Panc1 (cell line): ENCODE data around the gene ANO8. TPM values are rescaled to one million over a fixed set of nuclear protein-coding genes. Genes with fewer than 3 reads are reported as not detected.

Experiments
- ATAC-seq: fragments of 200-7000 bp; cut with Tn5 transposase; 2 replicates; pipeline ENCODE4 v1.9.1; 2020; ENCODE audit warnings: mild to moderate bottlenecking, moderate library complexity
- BruUV-seq: library from RNA; stranded (reverse); fragments of 400-500 nt; replicated peaks from 2 replicates; lab custom pipeline; 2021; lab: Mats Ljungman, UMichigan
- CTCF ChIA-PET: fragments of 300-600 bp; sonication (Branson Sonifier 250); formaldehyde crosslinking; loops from one replicate; lab custom pipeline; 2022; ENCODE audit warnings: antibody characterized with exemption; lab: Charles Lee
- POLR2A ChIA-PET: fragments of 300-600 bp; sonication (Branson Sonifier 250); formaldehyde crosslinking; loops from one replicate; lab custom pipeline; 2022; ENCODE audit warnings: antibody characterized with exemption; lab: Charles Lee
- DNase-seq: peaks from one replicate; pipeline ENCODE4 v3.0.0-alpha.2; 2010; ENCODE audit warnings: low read depth, low spot score
- H3K27ac ChIP-seq: 2 replicates; pipeline ENCODE4 v1.5.1; 2011; ENCODE audit warnings: mild to moderate bottlenecking, low read length, inconsistent platforms
- H3K27me3 ChIP-seq: fragments of 200-500 bp; sonication (Bioruptor generic); 2 replicates; pipeline ENCODE4 v1.6.0; 2014; ENCODE audit warnings: low read length, inconsistent platforms; ENCODE audit not compliant: control insufficient read depth, insufficient read depth
- H3K36me3 ChIP-seq: fragments of 200-500 bp; sonication (Bioruptor generic); 2 replicates; pipeline ENCODE4 v1.5.1; 2014; ENCODE audit warnings: inconsistent platforms, mild to moderate bottlenecking, low read length, moderate library complexity; ENCODE audit not compliant: control insufficient read depth, insufficient read depth
- H3K4me1 ChIP-seq: 2 replicates; pipeline ENCODE4 v1.5.1; 2011; ENCODE audit warnings: inconsistent platforms, mild to moderate bottlenecking, low read length, moderate library complexity; ENCODE audit not compliant: control insufficient read depth, insufficient read depth
- H3K4me3 ChIP-seq, 2 experiments: 2 replicates each; pipeline ENCODE4 v1.5.1; 2011 to 2012; ENCODE audit warnings: low read depth in 2 of 2, low read length in 2 of 2, mild to moderate bottlenecking in 2 of 2, inconsistent platforms in 1 of 2, moderate library complexity in 1 of 2
- H3K9me3 ChIP-seq: fragments of 200-500 bp; sonication (Bioruptor generic); 2 replicates; pipeline ENCODE4 v1.5.1; 2014; ENCODE audit warnings: low read depth, mild to moderate bottlenecking, inconsistent platforms, low read length, moderate library complexity; ENCODE audit not compliant: control insufficient read depth, insufficient read depth
- POLR2AphosphoS5 ChIP-seq: IDR thresholded peaks from 2 replicates; pipeline ENCODE4 v1.6.1; 2012; ENCODE audit warnings: mild to moderate bottlenecking, low read depth, low read length, moderate library complexity
- SIN3A ChIP-seq: IDR thresholded peaks from 2 replicates; pipeline ENCODE4 v1.6.1; 2012; ENCODE audit warnings: low read depth, mild to moderate bottlenecking, low read length, moderate library complexity, borderline replicate concordance; ENCODE audit not compliant: insufficient read depth
- TCF7L2 ChIP-seq: IDR thresholded peaks from 2 replicates; pipeline ENCODE4 v1.6.1; 2011; ENCODE audit warnings: mild to moderate bottlenecking, low read depth, low read length, inconsistent platforms
- in situ Hi-C: cut with HindIII; loops from 2 replicates; pipeline ENCODE4 v1.10.0; 2016; ENCODE audit warnings: low sequenced_read_pairs, low pct_unique_long_range_greater_than_20kb
- intact Hi-C: fragments of 100-400 bp; cut with micrococcal nuclease; formaldehyde crosslinking; loops from one replicate; pipeline ENCODE4 v1.10.0; 2022; ENCODE audit not compliant: unreplicated experiment
- total RNA-seq: library from RNA; stranded (reverse); gene quantifications from one replicate; pipeline ENCODE4 v1.2.1, GENCODE V29; 2021; ENCODE audit not compliant: unreplicated experiment
- TF ChIP-seq, protein P1 (sequence below): fragments of 450-650 bp; IDR thresholded peaks from 2 replicates; pipeline ENCODE4 v1.5.1; 2017; ENCODE audit warnings: mild to moderate bottlenecking
- TF ChIP-seq, protein P2 (sequence below), 2 experiments: IDR thresholded peaks; 2 replicates each; pipeline ENCODE4 v1.6.1; 2011 to 2012; ENCODE audit warnings: low read depth in 2 of 2, control low read depth in 1 of 2, low read length in 1 of 2, mild to moderate bottlenecking in 1 of 2, moderate library complexity in 1 of 2; ENCODE audit not compliant: insufficient read depth in 1 of 2

Gene ANO8
- total RNA-seq, 1 experiment from 2014 or later, result 13.5 TPM

DNA sequence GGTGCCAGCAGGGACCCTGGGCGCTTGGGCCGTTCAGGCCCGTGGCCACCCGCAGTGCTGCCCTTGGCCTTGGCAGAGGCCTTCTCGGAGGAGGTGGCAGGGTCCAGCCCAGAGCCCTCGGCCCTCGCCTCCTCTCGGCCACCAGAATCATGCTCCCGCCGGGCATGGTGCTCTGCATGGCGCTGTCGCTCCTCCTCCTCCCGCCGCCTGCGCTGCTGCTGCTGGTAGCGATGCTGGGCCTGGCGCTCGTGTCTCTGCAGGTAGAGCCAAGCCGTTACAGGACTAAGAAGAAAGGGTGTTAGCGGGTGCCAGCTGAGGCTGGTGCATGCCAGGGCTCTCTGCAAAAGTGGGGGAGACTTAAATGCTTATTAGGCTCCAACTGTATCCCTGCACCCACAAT, 9.5 kb downstream of the ANO8 start:
- no peaks in the 10 kb centered on the region for H3K27me3 ChIP-seq
- ATAC-seq (no peak), DNase-seq (no peak)
- in situ Hi-C loops, result no loop called here
- CTCF ChIA-PET, result no interaction called here
- no peak for TF ChIP-seq POLR2AphosphoS5
- no peak for TF ChIP-seq SIN3A
- no peak for TF ChIP-seq TCF7L2
- TF ChIP-seq, protein P1, sequence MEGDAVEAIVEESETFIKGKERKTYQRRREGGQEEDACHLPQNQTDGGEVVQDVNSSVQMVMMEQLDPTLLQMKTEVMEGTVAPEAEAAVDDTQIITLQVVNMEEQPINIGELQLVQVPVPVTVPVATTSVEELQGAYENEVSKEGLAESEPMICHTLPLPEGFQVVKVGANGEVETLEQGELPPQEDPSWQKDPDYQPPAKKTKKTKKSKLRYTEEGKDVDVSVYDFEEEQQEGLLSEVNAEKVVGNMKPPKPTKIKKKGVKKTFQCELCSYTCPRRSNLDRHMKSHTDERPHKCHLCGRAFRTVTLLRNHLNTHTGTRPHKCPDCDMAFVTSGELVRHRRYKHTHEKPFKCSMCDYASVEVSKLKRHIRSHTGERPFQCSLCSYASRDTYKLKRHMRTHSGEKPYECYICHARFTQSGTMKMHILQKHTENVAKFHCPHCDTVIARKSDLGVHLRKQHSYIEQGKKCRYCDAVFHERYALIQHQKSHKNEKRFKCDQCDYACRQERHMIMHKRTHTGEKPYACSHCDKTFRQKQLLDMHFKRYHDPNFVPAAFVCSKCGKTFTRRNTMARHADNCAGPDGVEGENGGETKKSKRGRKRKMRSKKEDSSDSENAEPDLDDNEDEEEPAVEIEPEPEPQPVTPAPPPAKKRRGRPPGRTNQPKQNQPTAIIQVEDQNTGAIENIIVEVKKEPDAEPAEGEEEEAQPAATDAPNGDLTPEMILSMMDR, result no peak
- no peak overlapping the region for H3K27ac ChIP-seq
- intact Hi-C loops, result no loop called here
- H3K9me3 ChIP-seq, result no peaks in the 10 kb centered on the region
- no peak overlapping the region for H3K4me3 ChIP-seq
- no peaks in the 10 kb centered on the region for H3K4me1 ChIP-seq
- BruUV-seq, result no TSS peak
- POLR2A ChIA-PET, result no interaction called here
- H3K36me3 ChIP-seq, result no peaks in the 10 kb centered on the region; the same call in 1 of the 2 replicates

DNA sequence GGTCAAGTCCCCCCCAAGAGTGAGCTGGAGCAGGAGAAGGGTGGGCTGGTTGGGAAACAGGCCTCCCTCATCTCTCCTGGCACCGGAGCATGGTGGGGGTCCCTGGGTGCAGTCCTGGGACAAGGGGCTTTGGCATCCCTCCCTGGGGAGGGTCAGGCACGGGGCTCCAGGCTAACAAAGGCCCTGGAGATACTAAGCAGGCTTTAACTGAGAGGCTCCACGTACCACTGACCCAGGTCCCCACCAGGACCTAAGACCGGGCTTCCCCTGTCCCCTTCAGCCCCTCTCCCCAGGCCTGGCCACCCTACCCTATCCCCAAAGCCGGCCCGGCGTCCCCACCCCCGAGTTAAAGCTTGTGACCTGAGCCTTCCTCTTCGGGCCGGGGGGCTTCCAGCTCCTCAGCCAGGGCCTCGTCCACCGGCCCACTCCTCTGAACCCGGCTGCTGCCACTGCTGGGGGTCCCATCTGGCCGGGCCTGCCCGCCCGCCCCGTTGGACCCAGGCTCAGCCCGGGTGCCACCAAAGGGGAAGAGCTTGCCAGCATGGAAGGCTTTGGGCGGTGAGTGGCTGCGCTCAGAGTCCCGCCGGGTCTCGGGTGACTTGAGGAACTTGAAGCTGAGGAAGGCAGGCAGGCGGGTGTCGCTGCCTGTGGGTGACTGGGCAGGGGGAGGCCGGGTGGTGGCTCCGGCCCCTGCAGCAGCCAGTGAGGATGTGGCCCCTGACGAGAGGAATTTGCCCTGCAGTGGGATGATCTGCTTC, 10.1 kb downstream of the ANO8 start:
- intact Hi-C loops, result no loop called here
- no TSS peak for BruUV-seq
- POLR2A ChIA-PET, result no interaction called here

More for the DNA sequence above, 10.1 kb downstream of the ANO8 start:
- TF ChIP-seq TCF7L2, result no peak
- TF ChIP-seq, protein P1, result no peak
- no peak for TF ChIP-seq POLR2AphosphoS5
- TF ChIP-seq, protein P2, sequence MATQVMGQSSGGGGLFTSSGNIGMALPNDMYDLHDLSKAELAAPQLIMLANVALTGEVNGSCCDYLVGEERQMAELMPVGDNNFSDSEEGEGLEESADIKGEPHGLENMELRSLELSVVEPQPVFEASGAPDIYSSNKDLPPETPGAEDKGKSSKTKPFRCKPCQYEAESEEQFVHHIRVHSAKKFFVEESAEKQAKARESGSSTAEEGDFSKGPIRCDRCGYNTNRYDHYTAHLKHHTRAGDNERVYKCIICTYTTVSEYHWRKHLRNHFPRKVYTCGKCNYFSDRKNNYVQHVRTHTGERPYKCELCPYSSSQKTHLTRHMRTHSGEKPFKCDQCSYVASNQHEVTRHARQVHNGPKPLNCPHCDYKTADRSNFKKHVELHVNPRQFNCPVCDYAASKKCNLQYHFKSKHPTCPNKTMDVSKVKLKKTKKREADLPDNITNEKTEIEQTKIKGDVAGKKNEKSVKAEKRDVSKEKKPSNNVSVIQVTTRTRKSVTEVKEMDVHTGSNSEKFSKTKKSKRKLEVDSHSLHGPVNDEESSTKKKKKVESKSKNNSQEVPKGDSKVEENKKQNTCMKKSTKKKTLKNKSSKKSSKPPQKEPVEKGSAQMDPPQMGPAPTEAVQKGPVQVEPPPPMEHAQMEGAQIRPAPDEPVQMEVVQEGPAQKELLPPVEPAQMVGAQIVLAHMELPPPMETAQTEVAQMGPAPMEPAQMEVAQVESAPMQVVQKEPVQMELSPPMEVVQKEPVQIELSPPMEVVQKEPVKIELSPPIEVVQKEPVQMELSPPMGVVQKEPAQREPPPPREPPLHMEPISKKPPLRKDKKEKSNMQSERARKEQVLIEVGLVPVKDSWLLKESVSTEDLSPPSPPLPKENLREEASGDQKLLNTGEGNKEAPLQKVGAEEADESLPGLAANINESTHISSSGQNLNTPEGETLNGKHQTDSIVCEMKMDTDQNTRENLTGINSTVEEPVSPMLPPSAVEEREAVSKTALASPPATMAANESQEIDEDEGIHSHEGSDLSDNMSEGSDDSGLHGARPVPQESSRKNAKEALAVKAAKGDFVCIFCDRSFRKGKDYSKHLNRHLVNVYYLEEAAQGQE (IDR thresholded peaks at IDR 0.05; ENCODE audit: insufficient read depth in 1 of 2, low read depth in 2 of 2, low read length in 1 of 2), result no peak
- Histone ChIP-seq H3K9me3 (no peaks in the 10 kb centered on the region), H3K4me1 (no peaks in the 10 kb centered on the region), H3K27ac (no peak overlapping the region), H3K27me3 (no peaks in the 10 kb centered on the region), H3K36me3 (no peaks in the 10 kb centered on the region; the same call in 1 of the 2 replicates), H3K4me3 (no peak overlapping the region)
- no peak for ATAC-seq
- CTCF ChIA-PET, result no interaction called here
- in situ Hi-C loops, result no loop called here
- no peak for DNase-seq
